Thyroid gland (tissue), 4 donors: Measurements from ENCODE around the gene DNAH17. TPM values are rescaled to one million over a fixed set of nuclear protein-coding genes. Genes with fewer than 3 reads are reported as not detected.

ENCODE experiments used
- DNase-seq, 2 donors: peaks; one replicate each; pipeline ENCODE4 v3.0.0-alpha.2; 2019
- H3K27ac ChIP-seq, 3 donors: fragments of 200-600 bp; sonication (generic); 1 replicate in 2 of 3; 2 replicates in 1 of 3; pipeline ENCODE4 v1.5.1; 2016 to 2019; ENCODE audit warnings: mild to moderate bottlenecking in 1 of 3, moderate library complexity in 1 of 3
- H3K27me3 ChIP-seq: fragments of 200-600 bp; sonication (generic); one replicate; pipeline ENCODE4 v1.5.1; 2019
- H3K36me3 ChIP-seq, 2 donors: fragments of 200-600 bp; sonication (generic); one replicate each; pipeline ENCODE4 v1.5.1; 2016 to 2019
- H3K4me1 ChIP-seq, 2 donors: fragments of 200-600 bp; sonication (generic); one replicate each; pipeline ENCODE4 v1.5.1; 2017 to 2019
- H3K4me3 ChIP-seq, 3 donors: fragments of 200-600 bp; sonication (generic); replicated peaks in 1 of 3; 1 replicate in 2 of 3; 2 replicates in 1 of 3; pipeline ENCODE4 v1.5.1; 2016; ENCODE audit warnings: mild to moderate bottlenecking in 1 of 3
- H3K9me3 ChIP-seq: fragments of 200-600 bp; sonication (generic); one replicate; pipeline ENCODE4 v1.5.1; 2017
- CTCF ChIP-seq, 6 experiments: fragments of 200-600 bp in 3 of 6; fragments of 450-650 bp in 3 of 6; sonication (generic) in 3 of 6; IDR thresholded peaks; one replicate each; pipeline ENCODE4 v1.5.1; 2016 to 2019; ENCODE audit warnings: antibody characterized with exemption in 6 of 6, mild to moderate bottlenecking in 2 of 6, inconsistent platforms in 1 of 6, moderate library complexity in 1 of 6
- POLR2A ChIP-seq, 2 donors: fragments of 450-650 bp; IDR thresholded peaks; one replicate each; pipeline ENCODE4 v1.6.1; 2017; ENCODE audit warnings: antibody characterized with exemption in 2 of 2, mild to moderate bottlenecking in 2 of 2, moderate library complexity in 1 of 2
- WGBS, 2 donors: methylation state at CpG; one replicate each; pipeline ENCODE4 v1.1.5; 2017; 5-methylcytosine and 5-hydroxymethylcytosine counted together
- intact Hi-C: fragments of 100-400 bp; cut with DNase I; formaldehyde crosslinking; loops from one replicate; pipeline ENCODE4 v1.15.1; 2023
- total RNA-seq, 4 donors: library from RNA; depleted of rRNA; stranded (reverse); fragments of >200 nt; gene quantifications; one replicate each; pipeline ENCODE4 v1.2.3, GENCODE V29; 2016

Gene DNAH17
- total RNA-seq, 4 donors from 2014 or later, result 0.21 to 0.67 (median 0.32) TPM

GRCh38 chr17:78502611-78503148, 74.5 kb downstream of the DNAH17 start:
- no peak for DNase-seq
- Histone ChIP-seq H3K4me1 (peaks cover 0 to 9% of the 10 kb centered on the region in 2 donors), H3K9me3 (no peaks in the 10 kb centered on the region), H3K27ac (peak overlapping the region in 1 of 3 donors; percentile 28), H3K27me3 (no peaks in the 10 kb centered on the region), H3K4me3 (no peak overlapping the region), H3K36me3 (no peaks in the 10 kb centered on the region)
- TF ChIP-seq POLR2A (IDR thresholded peaks at IDR 0.05) (no peak), CTCF (IDR thresholded peaks at IDR 0.05) (no peak)
- intact Hi-C loops, result loop anchor here (5.0 kb wide), 1 partner anchor 205 kb away; no protein-coding TSS in a partner anchor
- 84 to 86% methylated on average over 21 to 25 of the region's 25 CpGs for WGBS, 2 donors

- Histone ChIP-seq H3K4me3 (no peak overlapping the region), H3K4me1 (peaks cover 0 to 9% of the 10 kb centered on the region in 2 donors), H3K9me3 (no peaks in the 10 kb centered on the region), H3K27ac (no peak overlapping the region), H3K36me3 (no peaks in the 10 kb centered on the region), H3K27me3 (no peaks in the 10 kb centered on the region)
- DNase-seq, result no peak
- TF ChIP-seq POLR2A (IDR thresholded peaks at IDR 0.05), result no peak
- no peak for TF ChIP-seq CTCF (IDR thresholded peaks at IDR 0.05)
- WGBS, 2 donors, result 96 to 97% methylated on average over 25 to 27 of the region's 27 CpGs
- intact Hi-C loops, result loop anchor here (5.0 kb wide), 1 partner anchor 206 kb away; no protein-coding TSS in a partner anchor
Observed at GRCh38 chr17:78501241-78502036, 75.8 kb downstream of the DNAH17 start.

GRCh38 chr17:78500806-78501205, 76.4 kb downstream of the DNAH17 start:
- no peaks in the 10 kb centered on the region for H3K27me3 ChIP-seq
- H3K4me3 ChIP-seq, result no peak overlapping the region
- WGBS, 2 donors, result 96 to 100% methylated on average over 7 of the region's 7 CpGs
- DNase-seq, result no peak
- H3K27ac ChIP-seq, result no peak overlapping the region
- no peaks in the 10 kb centered on the region for H3K36me3 ChIP-seq
- intact Hi-C loops, result loop anchor here (5.0 kb wide), 1 partner anchor 206 kb away; no protein-coding TSS in a partner anchor
- H3K9me3 ChIP-seq, result no peaks in the 10 kb centered on the region
- no peak for TF ChIP-seq POLR2A (IDR thresholded peaks at IDR 0.05)
- no peak for TF ChIP-seq CTCF (IDR thresholded peaks at IDR 0.05)
- peaks cover 0 to 9% of the 10 kb centered on the region in 2 donors for H3K4me1 ChIP-seq

GRCh38 chr17:78499715-78500540, 77.3 kb downstream of the DNAH17 start:
- TF ChIP-seq CTCF (IDR thresholded peaks at IDR 0.05), result no peak
- TF ChIP-seq POLR2A (IDR thresholded peaks at IDR 0.05), result no peak
- intact Hi-C loops, result loop anchor here (5.0 to 10.0 kb wide), 2 partner anchors 207 to 245 kb away; no protein-coding TSS in a partner anchor

More at GRCh38 chr17:78499715-78500540, 77.3 kb downstream of the DNAH17 start:
- Histone ChIP-seq H3K27ac (no peak overlapping the region), H3K27me3 (no peaks in the 10 kb centered on the region), H3K36me3 (no peaks in the 10 kb centered on the region), H3K4me3 (no peak overlapping the region), H3K9me3 (no peaks in the 10 kb centered on the region), H3K4me1 (peaks cover 0 to 5% of the 10 kb centered on the region in 2 donors)
- DNase-seq, result no peak
- WGBS, 2 donors, result 90 to 91% methylated on average over 12 to 20 of the region's 21 CpGs
